Raji (cell line): Measurements from ENCODE around the gene FOXN3.

Experiments used
- POLR2A ChIP-seq: IDR thresholded peaks from 2 replicates; pipeline ENCODE4 v1.6.1; 2011; ENCODE audit warnings: low read depth, low read length, control low read depth; ENCODE audit not compliant: insufficient read depth

Gene FOXN3

DNA sequence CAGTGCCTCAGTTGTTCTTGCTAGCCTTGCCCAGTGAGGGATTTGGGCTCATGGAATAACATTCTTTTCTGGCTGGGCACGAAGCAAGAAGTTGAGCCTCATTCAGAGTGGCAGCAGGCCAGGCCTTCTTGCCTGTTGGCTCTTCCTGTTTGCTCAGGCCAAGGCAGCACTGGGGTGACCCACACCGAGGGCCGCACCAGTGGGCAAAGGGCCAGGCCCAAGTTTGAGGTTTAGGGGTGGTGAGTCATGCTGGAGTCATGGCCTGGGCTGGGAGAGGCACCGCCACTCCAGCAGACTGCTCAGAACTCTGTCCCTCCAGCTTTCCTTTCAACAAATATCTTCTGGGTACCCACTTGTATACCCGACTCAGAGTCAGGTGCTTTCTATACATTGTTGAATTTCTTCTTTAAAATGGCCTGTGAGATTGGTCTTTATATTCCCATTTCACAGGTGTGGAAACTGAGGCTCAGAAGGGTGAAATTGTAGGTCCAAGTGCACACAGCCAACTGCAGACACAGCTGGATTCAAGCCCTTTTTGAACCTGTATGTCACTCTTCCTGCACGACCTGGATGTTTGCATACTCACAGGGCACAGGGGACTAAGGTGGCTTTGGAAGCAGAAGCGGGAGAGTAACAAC, 279.4 kb downstream of the FOXN3 start:
- no peak for TF ChIP-seq POLR2A

- no peak for TF ChIP-seq POLR2A
These were observed 280.4 kb downstream of the FOXN3 start for GRCh38 chr14:89136587-89136986.

GRCh38 chr14:89134640-89135039, 282.4 kb downstream of the FOXN3 start:
- no peak for TF ChIP-seq POLR2A

GRCh38 chr14:89131004-89131750, 285.9 kb downstream of the FOXN3 start:
- TF ChIP-seq POLR2A = no peak

DNA sequence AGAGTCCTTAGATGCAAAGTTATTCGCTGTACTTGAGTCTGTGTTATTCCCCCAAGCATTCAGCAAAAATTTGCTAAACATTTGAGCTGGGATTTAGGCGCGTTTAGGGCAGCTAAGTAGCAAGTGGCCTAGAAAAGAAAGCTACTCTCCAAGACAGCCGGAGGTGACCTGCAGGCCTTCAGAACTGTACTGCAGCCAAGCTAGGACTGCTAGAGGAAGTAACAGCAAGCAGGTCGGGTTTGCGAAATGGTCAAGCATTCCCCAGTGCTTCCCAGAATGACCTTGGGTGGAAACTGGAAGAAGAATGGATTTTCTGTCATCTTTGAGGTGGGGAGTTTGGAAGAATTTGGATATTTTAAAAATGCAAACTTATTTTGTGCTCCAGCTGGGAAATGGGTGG, 287.5 kb downstream of the FOXN3 start:
- no peak for TF ChIP-seq POLR2A

- no peak for TF ChIP-seq POLR2A
These were observed 288.6 kb downstream of the FOXN3 start for GRCh38 chr14:89128311-89129026.

DNA sequence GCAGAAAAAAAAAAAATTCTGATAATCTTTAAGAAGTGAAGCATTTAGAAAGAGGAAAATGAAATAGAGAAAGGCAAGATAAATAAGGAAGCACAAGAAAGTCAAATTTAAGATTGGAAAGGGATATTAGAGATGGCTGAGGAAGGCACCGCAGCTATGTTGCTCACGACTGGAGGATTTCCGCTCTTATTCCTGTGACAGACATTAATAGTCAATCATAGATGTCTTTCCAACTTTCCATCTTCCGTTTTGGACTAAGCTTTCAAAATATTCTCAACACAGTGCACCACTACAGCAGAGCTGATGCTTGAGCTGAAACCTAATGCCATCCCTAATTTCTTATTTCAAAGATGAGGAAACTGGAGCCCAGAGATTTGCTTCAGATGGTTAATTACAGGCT, 290.6 kb downstream of the FOXN3 start:
- no peak for TF ChIP-seq POLR2A

DNA sequence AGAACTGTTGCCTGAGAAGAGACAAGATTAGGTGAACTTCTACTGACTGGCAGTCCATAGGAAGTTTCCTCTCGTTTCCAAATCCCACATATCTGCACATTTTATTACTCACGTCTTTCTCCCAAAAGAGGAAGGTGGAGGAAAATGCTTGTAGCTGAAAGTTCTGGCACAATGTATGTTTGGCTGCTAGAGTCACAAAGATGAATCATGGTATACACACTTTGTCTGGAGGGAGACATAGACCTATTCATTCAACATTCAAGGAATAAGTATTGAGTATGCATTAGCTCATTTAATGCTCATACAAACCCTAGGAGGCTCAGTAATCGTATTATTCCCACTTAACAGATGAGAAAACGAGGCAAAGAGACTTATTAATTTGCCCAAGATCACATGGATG, 291.8 kb downstream of the FOXN3 start:
- TF ChIP-seq POLR2A = no peak

DNA sequence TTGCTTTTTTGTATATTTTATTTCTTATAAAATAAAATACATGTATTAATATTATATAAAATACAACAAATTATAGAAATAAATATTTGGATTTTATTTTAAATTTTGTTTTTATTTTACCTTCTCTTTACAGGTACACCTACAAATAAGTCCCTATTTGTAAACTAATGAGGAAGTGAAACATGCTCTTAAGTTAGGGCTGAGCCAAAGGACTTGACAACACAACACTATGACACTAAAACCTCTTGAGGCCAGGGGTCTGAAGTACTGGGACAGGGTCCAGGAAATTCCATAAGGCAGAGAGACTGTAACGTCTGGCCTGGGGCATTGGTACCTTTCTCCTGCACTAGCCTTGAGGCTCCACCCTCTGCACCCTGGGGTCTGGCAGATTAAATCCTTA, 293.2 kb downstream of the FOXN3 start:
- no peak for TF ChIP-seq POLR2A

GRCh38 chr14:89123215-89123614, 293.8 kb downstream of the FOXN3 start:
- no peak for TF ChIP-seq POLR2A

DNA sequence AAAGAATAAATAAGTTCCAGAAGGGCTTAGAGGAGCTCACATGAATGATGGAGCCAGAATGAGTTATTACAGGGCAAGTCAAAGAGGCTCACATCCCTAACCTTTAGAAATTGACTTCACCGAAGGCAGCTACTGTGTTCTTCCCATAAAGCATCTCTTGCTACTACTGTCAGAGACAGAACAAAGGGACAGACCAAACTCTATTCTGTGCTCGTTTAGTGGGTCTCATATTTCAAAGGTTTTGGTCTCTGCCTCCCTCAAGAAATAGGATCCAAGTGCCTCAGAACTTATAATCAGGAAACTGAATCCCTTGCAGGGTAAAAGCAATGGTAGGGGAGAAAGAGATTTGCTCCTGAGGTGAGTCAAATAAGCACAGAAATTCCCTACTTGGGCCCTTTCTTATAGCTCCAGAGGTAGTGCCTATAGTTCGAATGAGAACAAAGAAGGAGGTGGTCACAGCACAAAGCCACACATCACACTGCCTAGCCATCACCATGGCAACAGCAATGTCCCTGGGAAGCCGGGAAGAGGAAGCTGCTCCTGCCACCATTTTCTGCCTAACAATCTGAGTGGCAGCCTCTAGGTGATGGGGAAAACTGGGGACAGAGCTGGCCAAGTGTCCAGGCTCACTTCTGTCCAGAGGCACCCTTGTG, 294.9 kb downstream of the FOXN3 start:
- no peak for TF ChIP-seq POLR2A

- TF ChIP-seq POLR2A = no peak
These were observed 300.0 kb downstream of the FOXN3 start for GRCh38 chr14:89117012-89117411.

DNA sequence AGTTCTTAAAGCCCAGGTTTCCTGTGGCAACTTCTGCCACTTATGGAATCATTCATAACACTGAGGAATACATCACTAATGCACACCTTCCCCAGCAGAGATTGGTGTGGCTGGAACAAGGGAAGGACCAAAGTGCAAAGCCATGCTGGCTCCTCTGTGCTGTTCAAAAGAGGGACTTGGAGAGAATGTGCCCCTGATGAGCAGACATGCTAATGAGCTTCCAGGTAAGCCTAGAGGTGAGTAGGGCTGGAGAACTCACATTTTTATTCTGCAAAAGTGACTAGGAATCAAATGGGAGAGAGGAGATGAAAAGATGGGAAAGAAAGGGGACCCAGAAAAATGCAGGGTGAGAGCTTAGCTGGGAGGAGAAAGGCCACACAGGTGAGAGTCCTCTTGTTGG, 302.9 kb downstream of the FOXN3 start:
- TF ChIP-seq POLR2A = no peak

DNA sequence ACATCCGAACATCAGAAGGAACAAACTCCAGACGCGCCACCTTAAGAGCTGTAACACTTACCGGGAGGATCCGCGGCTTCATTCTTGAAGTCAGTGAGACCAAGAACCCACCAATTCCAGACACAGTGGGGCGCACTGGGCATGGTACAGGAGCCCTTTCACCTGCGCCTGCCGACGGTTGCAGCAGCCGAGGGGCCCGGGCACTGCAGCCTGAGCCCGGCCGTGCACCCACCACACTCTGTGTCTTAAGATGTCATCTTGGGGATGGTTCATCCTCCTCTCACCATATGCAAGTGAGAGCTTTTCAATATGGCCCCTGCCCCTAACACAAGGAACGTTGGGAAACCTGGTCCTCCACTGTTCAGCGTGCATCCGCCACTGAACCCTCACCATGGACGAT, 304.3 kb downstream of the FOXN3 start:
- no peak for TF ChIP-seq POLR2A

DNA sequence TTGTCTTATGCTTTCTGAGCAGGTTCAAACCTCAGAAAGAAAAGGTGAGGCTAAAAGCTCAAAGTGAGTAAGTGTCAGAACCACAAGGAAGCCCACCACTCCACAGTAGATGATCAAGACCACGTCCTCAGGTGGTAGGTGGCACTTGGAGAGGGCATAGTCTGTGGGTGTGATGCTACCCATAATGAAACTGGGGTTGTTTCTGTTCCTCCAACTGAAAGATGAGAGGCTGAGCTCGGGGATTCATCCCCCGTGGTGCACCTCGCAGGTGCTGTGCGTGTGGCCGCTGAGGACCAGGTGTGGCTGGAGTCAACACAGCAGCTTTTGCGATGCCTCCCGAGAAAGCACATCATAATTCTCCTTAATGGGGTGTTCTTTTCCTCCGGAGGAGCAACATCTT, 306.9 kb downstream of the FOXN3 start:
- no peak for TF ChIP-seq POLR2A

DNA sequence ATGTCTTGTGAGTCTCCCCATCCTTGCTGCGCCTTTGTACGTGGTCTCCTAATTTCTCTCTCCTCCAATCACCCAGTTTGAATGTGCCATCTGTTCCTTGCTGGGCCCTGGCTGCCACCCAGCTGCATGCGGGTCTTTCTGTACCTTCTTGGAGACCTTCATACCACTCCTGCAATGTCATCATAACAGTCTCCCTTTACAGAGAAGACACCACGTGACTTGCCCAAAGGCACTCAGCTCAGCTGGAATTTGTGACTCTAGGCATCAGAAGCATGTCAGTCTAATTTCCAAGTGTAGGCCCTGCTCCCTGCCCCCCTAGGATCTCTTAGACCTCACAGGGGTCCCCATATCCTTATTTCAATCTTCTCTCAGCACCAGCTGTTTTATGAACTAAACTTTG, 308.4 kb downstream of the FOXN3 start:
- TF ChIP-seq POLR2A = no peak
